GM19238 (cell line): ENCODE results near the gene SUPT6H.
A peak's percentile ranks its signal among the peaks of the same experiment; 100 is the strongest.
"Not testable (repeated sequence)": the region's sequence is repeated elsewhere in the genome, so short reads cannot be mapped to it uniquely, and the experiment has no call there.

ENCODE experiments used
- DNase-seq: peaks from one replicate; pipeline ENCODE4 v3.0.0; 2011; ENCODE audit warnings: low spot score; ENCODE audit not compliant: insufficient read length

The SUPT6H gene

GRCh38 chr17:28717578-28718332, 55.8 kb downstream of the SUPT6H start, which contains the start of gene RAB34:
Gene RAB34, minus strand, starts transcription at chr17:28717868. Its CDS starts 602 bp downstream, at chr17:28717266.
- DNase-seq, result no peak

DNA sequence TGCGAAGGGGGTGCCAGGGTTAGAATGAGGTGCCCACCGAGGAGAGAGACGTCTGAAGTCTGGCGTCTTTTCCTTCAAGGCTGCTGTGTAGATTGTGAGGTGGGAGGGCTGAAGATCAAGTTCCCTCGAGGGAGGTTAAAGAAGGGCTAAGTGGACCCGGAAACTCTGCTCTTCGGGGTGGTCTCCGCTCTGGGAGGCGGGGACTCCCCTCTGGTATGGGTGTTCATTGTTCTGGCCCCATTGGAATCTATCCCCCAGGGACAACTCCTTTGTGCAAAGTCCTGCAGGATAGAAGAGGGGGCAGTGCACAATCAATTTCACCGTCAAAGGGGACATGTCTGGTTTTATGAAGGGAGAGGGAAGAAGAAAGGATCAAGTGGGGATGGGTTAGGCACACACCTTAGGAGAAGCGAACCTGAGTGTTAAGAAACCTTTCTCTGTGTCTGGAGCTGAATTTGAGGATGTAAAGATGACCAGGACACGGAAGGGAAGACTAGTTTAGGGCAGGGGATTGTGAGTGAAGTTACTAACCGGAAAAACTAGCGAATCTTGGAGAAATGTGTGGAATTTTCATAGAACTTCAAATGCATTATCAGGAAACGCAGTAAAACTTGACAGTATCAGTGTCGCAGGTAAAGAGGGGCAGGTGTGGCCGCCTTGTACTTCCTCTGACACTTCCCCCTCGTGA, 56.5 kb downstream of the SUPT6H start:
- no peak for DNase-seq

DNA sequence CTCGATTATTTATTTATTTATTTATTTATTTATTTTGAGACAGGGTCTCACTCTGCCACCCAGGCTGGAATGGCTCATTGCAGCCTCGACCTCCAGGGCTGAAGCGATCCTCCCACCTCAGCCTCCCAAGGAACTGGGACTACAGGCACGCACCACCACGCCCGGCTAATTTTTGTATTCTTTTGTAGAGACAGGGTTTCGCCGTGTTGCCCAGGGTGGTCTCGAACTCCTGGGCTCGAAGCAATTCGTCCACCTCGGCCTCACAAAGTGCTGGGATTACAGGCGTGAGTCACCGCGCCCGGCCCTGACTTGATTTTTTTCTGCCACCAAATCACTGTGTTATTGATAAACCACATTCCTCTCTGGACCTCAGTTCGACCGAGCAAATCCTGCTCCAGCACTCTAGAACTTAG, 57.0 kb downstream of the SUPT6H start:
- DNase-seq, result no peak

DNA sequence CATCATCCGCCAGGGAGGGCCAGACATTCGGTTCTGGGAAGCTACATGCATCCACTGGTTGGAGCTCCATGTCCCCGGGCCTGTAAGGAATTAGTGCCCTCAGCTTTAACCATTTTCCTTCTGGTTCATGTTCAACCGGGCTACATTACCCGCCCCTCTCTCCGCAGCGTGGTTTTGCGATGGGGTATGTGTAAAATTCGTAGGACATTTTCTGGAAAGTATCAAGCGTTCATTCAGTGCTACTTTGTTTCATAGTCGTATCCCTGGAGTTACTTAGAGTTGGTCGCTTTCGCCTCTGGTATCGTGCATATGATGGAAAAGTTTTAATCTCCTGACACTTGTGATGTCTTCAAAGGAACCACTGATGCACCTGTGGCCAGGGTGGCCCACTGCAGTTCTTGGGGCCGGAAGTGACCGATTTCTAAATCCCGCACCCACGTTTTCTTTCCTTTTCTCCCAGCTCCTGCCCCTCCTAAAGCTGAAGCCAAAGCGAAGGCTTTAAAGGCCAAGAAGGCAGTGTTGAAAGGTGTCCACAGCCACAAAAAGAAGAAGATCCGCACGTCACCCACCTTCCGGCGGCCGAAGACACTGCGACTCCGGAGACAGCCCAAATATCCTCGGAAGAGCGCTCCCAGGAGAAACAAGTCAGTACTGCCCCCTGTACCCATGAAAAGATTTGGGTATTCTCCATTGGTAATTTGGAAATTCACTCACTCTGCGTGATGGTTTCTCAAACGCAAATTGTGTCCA, 58.4 kb downstream of the SUPT6H start:
- DNase-seq, result no peak

GRCh38 chr17:28720997-28721329, 59.0 kb downstream of the SUPT6H start:
- not testable (repeated sequence) for DNase-seq

DNA sequence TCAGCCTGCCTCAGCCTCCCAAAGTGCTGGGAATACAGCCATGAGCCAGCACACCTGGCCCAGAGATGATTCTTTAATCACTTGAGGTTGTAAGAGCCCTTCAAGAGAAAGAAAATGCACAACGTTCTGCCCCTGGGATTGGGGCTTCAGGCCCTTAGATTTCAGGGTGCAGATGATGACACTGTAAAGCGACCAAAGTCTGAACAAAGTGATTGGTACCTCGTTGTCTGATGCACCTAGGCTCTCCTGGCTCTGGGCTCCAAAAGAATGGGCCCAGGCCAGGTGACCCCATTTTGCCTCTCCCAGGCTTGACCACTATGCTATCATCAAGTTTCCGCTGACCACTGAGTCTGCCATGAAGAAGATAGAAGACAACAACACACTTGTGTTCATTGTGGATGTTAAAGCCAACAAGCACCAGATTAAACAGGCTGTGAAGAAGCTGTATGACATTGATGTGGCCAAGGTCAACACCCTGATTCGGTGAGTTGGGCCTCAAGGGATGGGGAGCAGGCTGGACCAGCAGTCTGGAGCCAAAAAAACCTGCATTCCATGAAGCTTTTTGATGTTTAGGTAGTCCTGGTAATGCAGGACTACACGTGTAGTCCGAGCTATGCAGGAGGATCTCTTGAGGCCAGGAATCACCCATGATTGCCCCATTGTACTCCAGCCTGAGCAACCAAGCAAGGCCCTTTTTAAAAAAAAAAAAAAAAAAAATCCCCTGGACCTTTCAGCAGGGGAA, 60.6 kb downstream of the SUPT6H start:
- no peak for DNase-seq

DNA sequence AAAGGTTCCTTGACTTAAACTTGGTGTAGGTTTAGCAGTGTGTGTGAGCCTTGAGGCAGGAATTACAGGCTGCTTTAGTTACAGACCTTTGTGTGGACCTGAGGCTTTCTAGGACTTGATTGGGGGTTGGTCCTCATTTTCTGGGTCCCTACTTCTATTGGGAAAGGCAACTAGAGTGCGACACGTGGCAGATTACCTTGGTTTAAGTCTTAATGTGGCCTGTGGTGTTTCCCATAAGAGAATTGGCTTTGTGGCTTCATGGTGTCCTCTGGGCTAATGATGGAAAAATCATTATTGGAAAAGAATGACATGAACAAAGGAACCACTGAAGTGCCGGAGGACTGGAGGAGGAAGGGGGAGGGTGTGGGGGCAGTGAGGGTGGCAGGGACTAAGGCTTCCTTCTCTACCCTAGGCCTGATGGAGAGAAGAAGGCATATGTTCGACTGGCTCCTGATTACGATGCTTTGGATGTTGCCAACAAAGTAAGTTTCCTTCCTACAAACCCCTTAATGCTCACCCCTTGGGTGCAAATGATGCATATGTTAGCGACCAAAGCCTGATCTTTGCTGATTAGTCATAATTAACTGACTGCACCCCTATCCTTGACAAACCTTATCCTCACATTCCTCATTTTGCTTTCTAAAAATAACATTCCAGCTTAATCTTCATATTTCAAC, 61.3 kb downstream of the SUPT6H start:
- no peak for DNase-seq

- DNase-seq, result not testable (repeated sequence)
These were observed 62.0 kb downstream of the SUPT6H start for GRCh38 chr17:28723836-28724499.

DNA sequence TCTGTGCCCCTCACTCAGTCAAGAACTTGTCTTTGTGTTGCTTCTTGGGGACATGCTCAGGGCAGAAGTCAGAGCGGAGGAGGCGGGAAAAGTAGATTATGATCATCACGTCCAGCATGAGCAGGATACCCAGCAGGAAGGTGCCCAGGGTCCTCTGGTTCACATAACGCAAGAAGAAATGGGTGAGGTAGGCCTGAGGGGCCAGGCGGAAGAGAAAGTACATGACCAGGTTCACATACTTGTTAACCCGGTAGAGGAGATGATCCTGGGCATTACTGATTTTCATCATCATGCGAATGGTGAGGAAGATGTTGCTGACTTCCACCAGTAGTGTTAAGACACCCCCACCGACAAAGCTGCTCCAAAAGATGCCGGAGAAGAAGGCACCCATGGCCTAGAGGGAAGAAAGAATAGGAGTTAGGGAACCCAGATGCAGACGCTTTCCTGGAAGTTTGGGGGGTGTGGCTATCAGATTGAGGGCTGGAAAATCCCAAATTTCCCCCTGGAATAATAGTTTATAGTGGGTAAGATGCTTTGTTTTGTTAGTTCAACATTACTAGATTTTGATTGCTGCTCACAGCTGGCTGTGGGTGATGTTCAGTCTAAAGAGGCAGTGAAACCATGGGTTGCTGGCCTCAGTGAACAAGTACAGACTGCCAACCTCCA, 62.6 kb downstream of the SUPT6H start:
- no peak for DNase-seq

GRCh38 chr17:28725166-28725659, 63.2 kb downstream of the SUPT6H start:
- no peak for DNase-seq

GRCh38 chr17:28725660-28726225, 63.7 kb downstream of the SUPT6H start:
- no peak for DNase-seq

DNA sequence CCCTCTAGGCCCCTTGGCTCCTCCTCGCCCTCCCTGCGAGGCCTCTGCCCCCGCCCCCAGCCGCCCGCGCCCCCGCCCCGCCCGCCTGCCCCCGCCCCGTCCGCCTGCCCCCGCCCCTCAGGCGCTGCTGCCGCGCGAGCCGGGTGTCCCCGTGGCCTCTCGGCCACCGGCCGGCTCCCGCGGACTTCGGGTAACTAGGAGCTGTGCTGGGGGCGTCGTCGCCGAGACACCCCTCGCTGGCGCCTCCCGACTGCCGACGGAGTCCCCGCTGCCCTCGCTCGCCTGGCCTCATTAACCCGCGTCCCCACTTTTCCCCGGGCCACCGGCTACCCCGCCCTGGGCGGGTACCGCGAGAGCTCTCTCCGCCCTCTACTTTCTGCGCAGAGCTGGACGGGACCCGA, 64.2 kb downstream of the SUPT6H start, which contains the start of gene TLCD1:
Gene TLCD1, minus strand, starts transcription at position 8 of the 401 bp plus-strand sequence. CDS start 136 bp downstream, outside the sequence.
- peak; percentile 63 for DNase-seq

- DNase-seq, result peak; percentile 93
These were observed 64.9 kb downstream of the SUPT6H start for GRCh38 chr17:28726627-28727491.

DNA sequence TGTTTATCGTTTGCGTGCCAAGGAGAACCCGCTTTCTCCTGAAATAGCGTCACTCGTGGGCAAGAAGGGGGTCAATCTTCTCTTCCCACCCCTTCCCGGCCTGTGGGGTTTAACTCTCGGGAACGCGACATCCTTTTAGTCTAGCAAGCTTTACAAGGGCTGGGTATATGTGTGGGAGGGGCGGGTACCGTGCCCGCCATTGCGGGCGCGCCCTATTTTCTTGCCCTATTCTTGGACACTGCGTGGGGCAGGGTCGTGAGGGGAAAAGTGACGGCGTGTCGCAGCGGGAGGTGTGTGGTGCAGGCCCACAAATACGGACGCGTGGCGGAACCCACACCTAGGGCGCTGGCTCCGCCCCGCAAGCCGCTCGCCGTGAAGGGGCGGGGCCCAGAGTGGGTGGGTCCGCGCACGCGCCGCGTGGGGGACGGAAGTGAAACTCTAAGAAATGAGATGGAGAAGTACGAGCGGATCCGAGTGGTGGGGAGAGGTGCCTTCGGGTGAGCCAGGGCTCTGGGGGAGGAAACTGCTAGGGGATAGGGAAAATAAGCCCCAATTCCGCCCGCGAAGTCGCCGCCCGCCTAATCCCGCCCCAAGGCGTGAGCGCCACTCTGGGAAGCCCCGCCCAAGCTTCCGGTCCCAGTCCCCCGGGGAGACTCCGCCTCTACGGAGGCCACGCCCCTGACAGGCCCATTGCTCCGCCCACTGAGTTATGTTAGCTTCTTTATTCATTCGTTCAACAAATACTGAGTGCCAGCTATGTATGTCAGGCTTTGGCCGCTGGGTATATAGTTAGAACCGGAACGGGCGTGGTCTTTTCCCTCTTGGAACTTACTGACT, 66.6 kb downstream of the SUPT6H start, which contains the start of gene NEK8:
Gene NEK8, plus strand, starts transcription at position 425 of the 837 bp plus-strand sequence. Its CDS starts 26 bp downstream, at position 451.
- DNase-seq, result peak; percentile 75

GRCh38 chr17:28729950-28730330, 67.9 kb downstream of the SUPT6H start:
- no peak for DNase-seq

- no peak for DNase-seq
These were observed 71.3 kb downstream of the SUPT6H start for GRCh38 chr17:28733346-28733745.

- no peak for DNase-seq
These were observed 72.8 kb downstream of the SUPT6H start for GRCh38 chr17:28734712-28735241.
